NCI-H82 treated with DMSO at 0.1 percent for 48 hours (cell line): Measurements from ENCODE around the gene ACACB.
"Not testable (repeated sequence)": the region's sequence is repeated elsewhere in the genome, so short reads cannot be mapped to it uniquely, and the experiment has no call there.

Experiments used
- DNase-seq: peaks from one replicate; lab custom pipeline; 2025; ENCODE audit not compliant: unreplicated experiment; lab: John Stamatoyannopoulos, UW

ACACB gene

GRCh38 chr12:109139360-109139759, 23.0 kb downstream of the ACACB start:
- DNase-seq = no peak

DNA sequence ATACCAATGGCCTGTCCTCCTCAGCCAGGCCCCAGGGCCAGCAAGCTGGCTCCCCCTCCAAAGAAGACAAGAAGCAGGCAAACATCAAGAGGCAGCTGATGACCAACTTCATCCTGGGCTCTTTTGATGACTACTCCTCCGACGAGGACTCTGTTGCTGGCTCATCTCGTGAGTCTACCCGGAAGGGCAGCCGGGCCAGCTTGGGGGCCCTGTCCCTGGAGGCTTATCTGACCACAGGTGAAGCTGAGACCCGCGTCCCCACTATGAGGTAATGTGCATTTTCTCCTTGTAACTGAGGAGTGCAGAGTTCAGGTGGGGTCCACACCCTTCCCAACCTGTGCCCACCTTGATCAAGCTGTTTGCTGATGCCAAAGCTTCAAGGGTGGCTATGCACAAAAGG, 23.4 kb downstream of the ACACB start:
- no peak for DNase-seq

DNA sequence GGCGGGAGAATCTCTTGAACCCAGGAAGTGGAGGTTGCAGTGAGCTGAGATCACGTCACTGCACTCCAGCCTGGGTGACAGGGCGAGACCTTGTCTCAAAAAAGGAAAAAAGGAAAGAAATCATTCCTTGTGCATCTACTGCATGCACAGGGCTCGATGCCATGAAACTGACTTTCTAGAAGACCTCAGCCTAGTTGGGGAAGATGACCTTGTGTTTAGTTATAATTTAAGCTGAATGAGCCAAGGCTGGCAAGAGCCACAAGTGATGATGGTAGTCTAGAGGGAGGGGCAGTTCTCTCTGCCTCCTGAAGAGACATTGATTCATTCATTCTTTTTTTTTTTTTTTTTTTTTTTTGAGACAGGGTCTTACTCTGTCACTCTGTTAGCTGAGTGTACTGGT, 24.2 kb downstream of the ACACB start:
- DNase-seq = no peak

GRCh38 chr12:109144224-109144623, 27.8 kb downstream of the ACACB start:
- DNase-seq = no peak

DNA sequence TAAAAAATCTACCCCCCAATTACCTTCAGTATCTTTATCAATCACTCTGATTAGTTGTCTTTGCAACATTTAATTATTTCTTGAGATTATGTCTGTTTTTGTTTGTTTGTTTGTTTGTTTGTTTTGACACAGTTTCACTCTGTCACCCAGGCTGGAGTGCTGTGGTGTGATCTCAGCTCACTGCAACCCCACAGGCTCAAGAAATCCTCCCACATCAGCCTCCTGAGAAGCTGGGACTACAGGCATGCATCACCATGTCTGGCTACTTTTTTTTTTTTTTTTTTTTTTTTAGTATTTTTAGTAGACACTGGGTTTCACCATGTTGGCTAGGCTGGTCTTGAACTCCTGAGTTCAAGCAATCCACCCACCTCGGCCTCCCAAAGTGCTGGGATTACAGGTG, 30.7 kb downstream of the ACACB start:
- DNase-seq = not testable (repeated sequence)

GRCh38 chr12:109147954-109148353, 31.6 kb downstream of the ACACB start:
- DNase-seq = peak; percentile 10

GRCh38 chr12:109150124-109150640, 33.8 kb downstream of the ACACB start:
- DNase-seq = no peak

GRCh38 chr12:109151457-109151856, 35.1 kb downstream of the ACACB start:
- DNase-seq = no peak

DNA sequence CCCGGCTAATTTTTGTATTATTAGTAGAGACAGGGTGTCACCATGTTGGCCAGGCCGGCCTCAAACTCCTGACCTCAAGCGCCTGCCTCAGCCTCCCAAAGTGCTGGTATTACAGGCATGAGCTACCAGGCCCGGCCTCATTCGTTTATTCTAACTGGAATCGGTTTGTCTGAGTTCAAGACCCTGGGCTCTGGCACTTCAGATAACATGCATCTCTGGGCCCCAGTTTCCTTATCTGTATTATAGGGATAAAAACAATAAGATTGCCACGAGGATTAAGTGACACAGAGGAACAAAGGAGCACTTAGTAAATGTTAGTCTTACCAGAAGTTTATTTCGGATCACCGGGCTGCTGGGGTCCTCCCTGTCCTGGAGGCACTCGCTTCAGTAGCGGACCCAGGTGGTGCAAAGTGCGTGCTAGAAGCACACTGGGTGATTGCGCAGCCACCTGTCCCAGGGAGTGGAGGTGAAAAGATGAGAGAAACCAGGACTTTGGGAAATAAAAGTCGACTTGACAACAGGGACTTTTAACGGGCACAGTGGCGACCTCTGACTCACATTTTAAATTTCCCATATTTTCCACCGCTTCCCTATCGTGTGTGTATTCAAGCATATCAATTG, 37.5 kb downstream of the ACACB start:
- no peak for DNase-seq

DNA sequence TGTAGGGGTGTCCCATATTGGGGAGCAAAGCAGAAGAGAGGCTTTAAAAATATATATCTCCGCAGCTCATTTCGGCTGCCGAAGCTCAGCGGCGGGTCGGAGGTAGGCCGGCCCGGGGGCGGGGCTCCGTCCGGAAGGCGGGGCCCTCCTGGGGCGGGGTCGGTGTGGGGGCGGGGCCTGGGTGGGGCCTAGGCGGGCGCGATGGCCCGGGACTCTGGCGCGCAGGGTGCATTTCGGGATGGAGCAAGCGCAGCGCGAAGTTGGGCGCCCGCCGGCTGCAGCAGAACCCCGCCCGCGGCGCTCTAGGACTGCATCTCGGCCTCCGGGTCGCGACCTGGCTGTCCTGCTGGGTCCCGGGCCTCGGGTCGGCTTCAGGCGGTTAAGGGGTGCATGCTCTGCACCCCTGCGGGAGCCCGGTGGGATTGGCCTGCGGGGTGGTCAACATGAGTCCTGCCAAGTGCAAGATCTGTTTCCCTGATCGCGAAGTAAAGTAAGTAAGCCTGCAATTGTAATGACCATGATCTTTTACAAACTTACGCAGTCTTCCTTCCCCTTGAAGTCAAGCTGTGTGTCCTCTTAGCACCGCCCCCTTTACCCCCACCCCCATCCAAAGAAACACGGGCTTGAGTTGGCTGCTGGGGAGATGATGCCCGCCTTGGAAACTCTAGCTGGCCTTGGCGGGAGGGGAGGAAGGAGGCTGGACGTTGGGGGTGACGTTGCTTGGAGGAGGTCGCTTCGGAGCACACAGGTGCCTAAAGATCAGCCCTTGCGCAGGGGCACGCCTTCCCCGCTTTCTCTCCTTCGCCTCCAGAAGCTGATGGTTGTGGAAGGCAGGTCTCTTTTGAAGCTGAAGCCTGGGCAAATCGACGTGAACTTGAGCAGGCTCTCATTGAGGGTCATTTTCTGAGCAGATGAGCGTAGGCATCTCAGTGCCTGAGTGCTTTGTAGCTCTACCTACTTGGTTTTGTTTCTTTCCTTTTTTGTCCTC, 38.4 kb downstream of the ACACB start:
- peak; percentile 76 for DNase-seq

DNA sequence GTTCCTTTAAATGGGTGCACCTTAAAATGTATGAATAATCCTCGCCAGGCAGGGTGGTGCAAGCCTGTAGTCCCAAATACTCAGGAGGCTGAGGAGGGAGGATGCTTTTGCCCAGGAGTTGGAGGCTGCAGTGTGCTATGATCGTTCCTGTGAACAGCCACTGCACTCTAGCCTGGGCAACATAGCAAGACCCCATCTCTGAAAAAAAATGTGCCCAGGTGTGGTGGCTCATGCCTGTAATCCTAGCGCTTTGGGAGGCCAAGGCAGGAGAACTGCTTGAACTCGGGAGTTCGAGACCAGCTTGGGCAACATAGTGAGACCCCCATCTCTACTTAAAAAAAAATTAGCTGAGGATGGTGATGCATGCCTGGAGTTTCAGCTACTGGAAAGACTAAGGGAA, 39.6 kb downstream of the ACACB start:
- DNase-seq = no peak

DNA sequence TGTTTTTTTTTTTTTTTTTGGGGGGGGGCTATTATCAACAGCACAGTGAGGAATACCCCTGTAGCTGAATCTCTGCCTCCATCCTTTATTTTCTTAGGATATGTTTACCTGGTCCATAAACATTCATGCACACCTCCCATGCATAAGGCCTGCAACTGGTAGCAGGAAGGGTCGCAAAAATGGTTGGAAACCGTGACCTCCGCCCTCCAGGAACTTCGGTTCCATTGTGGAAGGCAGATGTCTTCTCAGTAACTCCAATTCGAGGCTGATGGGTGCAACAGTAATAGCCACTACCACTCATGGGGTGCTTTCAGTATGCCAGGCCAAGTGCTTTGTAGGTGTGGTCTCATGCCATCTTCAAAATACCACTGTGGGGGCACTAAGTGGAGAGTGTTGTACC, 40.2 kb downstream of the ACACB start:
- no peak for DNase-seq

DNA sequence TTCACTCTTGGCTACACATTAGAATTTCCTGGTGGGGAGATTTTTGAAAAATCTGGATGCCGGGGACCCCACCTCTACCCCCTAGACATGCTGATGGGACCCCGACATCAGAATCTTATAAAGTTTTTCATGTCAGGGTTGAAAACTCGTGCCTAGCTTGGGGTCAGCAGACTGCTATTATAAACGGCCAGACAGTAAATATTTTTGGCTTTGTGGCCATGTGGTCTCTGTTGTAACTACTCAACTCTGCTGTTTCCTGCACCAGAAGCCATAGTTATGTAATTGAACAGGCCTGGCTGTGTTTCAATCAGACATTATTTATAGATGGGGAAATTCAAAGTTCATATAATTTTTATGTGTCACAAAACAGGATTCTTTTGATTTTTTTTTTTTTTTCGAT, 41.6 kb downstream of the ACACB start:
- DNase-seq = no peak

GRCh38 chr12:109160433-109160832, 44.0 kb downstream of the ACACB start:
- no peak for DNase-seq

DNA sequence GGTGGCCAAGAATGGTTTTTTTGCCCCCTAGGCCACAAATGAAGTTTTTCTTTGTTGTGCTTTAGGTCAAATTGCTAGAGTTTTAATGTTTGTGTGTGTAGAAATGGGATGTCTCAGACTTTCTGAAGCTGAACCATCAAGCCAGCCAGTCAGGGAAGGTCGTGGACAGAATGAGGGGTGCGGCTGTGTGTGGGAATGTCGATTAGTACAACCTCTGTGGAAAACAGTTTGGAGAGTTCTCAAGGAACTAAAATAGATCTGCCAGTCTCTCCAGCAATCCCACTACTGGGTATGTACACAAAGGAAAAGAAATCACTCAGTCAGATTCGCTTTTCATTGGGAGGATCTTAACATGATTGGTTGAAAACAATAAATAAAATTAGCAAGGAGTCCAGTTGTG, 44.5 kb downstream of the ACACB start:
- DNase-seq = no peak

DNA sequence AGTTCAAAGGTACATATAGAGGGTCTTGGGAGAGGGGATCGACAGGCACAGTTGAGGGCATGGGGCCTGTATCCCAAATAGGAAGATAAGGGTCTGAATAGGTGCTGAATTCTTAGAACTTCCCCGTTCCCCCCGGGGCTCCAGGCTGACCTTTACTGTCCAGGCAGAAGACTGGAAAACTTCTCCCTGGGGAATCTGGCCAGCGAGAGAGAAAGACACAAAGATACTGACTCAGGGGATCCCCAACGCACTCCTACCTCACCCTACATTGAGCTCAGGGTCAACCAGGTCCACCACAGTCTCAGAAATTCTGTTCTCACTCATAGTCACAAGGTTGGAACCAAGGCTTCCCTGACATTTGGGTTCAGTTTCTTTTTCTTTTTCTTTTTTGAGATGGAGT, 46.2 kb downstream of the ACACB start:
- no peak for DNase-seq

GRCh38 chr12:109163167-109163566, 46.8 kb downstream of the ACACB start:
- no peak for DNase-seq

- DNase-seq = no peak
Measured at GRCh38 chr12:109165599-109165998, 49.2 kb downstream of the ACACB start.

DNA sequence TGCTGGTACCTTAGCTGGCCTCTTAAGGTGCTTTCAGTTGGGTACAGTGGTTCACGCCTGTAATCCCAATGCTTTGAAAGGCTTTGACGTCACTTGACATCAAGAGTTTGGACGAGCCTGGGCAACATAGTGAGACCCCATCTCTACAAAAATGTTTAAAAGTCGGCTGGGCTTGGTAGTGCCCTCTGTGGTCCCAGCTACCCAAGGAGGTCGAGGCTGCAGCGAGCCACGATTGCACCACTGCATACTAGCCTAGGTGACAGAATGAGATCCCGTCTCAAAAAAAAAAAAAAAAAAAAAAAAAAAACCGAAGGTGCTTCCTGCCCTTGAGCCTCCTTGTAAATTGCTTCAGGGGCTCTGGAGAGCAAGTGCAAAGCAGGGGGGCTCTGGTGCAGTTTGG, 50.0 kb downstream of the ACACB start:
- no peak for DNase-seq

DNA sequence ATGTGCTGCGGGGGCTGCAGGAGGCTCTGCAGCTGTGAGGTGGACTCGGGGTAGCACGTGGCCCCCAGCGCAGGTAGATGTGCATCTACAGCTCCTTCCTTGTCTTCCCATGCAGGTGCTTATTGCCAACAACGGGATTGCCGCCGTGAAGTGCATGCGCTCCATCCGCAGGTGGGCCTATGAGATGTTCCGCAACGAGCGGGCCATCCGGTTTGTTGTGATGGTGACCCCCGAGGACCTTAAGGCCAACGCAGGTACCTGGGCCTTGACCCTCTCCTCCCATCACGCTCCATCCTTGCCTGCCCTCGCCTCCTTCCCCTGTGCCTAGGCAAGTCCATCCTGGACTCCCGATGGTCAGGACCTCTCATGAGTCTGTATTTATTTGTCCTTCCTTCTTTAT, 51.4 kb downstream of the ACACB start:
- DNase-seq = no peak

GRCh38 chr12:109169262-109169661, 52.9 kb downstream of the ACACB start:
- no peak for DNase-seq

GRCh38 chr12:109169686-109170085, 53.3 kb downstream of the ACACB start:
- DNase-seq = no peak
